Measurements from ENCODE around the gene MKRN3.

Gene MKRN3
- total RNA-seq = 2.4 to 3.0 reads per million in 2 donors

GRCh38 chr15:23565395-23566070 is at the start of gene MKRN3:
Gene MKRN3, plus strand, starts transcription at chr15:23565674. Its CDS starts 109 bp downstream, at chr15:23565783.
- DNase-seq = no peak

- DNase-seq = no peak
Observed at GRCh38 chr15:23516866-23517265, 48.6 kb upstream of the MKRN3 start.

- DNase-seq = no peak
Observed at GRCh38 chr15:23518104-23518503, 47.4 kb upstream of the MKRN3 start.

- no peak for DNase-seq
Observed at GRCh38 chr15:23524816-23525215, 40.7 kb upstream of the MKRN3 start.

- no peak for DNase-seq
Observed at GRCh38 chr15:23529891-23530290, 35.6 kb upstream of the MKRN3 start.

- no peak for DNase-seq
Observed at GRCh38 chr15:23532024-23532423, 33.5 kb upstream of the MKRN3 start.

- no peak for DNase-seq
Observed at GRCh38 chr15:23536659-23537058, 28.8 kb upstream of the MKRN3 start.

GRCh38 chr15:23538648-23539047 is 26.8 kb upstream of the MKRN3 start:
- DNase-seq = no peak

GRCh38 chr15:23539892-23540291 is 25.6 kb upstream of the MKRN3 start:
- no peak for DNase-seq

GRCh38 chr15:23546158-23546557 is 19.3 kb upstream of the MKRN3 start:
- no peak for DNase-seq

GRCh38 chr15:23548071-23548470 is 17.4 kb upstream of the MKRN3 start:
- DNase-seq = no peak

- no peak for DNase-seq
Observed at GRCh38 chr15:23561914-23562313, 3.6 kb upstream of the MKRN3 start.

- DNase-seq = no peak
Observed at GRCh38 chr15:23564821-23565394, 566 bp upstream of the MKRN3 start.

GRCh38 chr15:23566071-23566554 is 639 bp downstream of the MKRN3 start:
- peak; percentile 9 for DNase-seq

- no peak for DNase-seq
Observed at GRCh38 chr15:23566651-23567050, 1.2 kb downstream of the MKRN3 start.

GRCh38 chr15:23567921-23568320 is 2.4 kb downstream of the MKRN3 start:
- no peak for DNase-seq

GRCh38 chr15:23569151-23569925 is 3.9 kb downstream of the MKRN3 start:
- no peak for DNase-seq

GRCh38 chr15:23570486-23570885 is 5.0 kb downstream of the MKRN3 start:
- DNase-seq = no peak

- no peak for DNase-seq
Observed at GRCh38 chr15:23572844-23573243, 7.4 kb downstream of the MKRN3 start.

- no peak for DNase-seq
Observed at GRCh38 chr15:23574742-23575141, 9.3 kb downstream of the MKRN3 start.

- DNase-seq = no peak
Observed at GRCh38 chr15:23576061-23576460, 10.6 kb downstream of the MKRN3 start.

- DNase-seq = no peak
Observed at GRCh38 chr15:23578521-23579150, 13.2 kb downstream of the MKRN3 start.

GRCh38 chr15:23588268-23588667 is 22.8 kb downstream of the MKRN3 start:
- DNase-seq = no peak
